A549 (cell line): Measurements from ENCODE around the gene FAM20C. TPM values are rescaled to one million over a fixed set of nuclear protein-coding genes. Genes with fewer than 3 reads are reported as not detected.

Experiments
- ATAC-seq, 2 experiments: fragments of 200-7000 bp in 1 of 2; fragments of >200 bp in 1 of 2; cut with Nextera tagmentation in 1 of 2; cut with Tn5 transposase in 1 of 2; 3 replicates each; pipeline versions ENCODE4 v1.8.0 to v1.9.1; 2018 to 2020; ENCODE audit warnings: mild to moderate bottlenecking in 1 of 2, moderate library complexity in 1 of 2
- CTCF ChIA-PET: fragments of 300-600 bp; sonication (Branson Sonifier 250); formaldehyde crosslinking; extraction: SDS; loops from one replicate; lab custom pipeline; 2021; ENCODE audit warnings: antibody characterized with exemption, inconsistent platforms; lab: Yijun Ruan, JAX
- POLR2A ChIA-PET: fragments of 350-600 bp; formaldehyde crosslinking; extraction: SDS; loops from one replicate; lab custom pipeline; 2021; ENCODE audit warnings: antibody characterized with exemption, inconsistent platforms; lab: Yijun Ruan, JAX
- DNase-seq, 2 experiments: peaks; one replicate each; pipeline versions ENCODE4 v3.0.0 to v3.0.0-alpha.2; 2011 to 2016; ENCODE audit warnings: low read depth in 1 of 2, low spot score in 1 of 2
- FAIRE-seq: peaks from 2 replicates; lab custom pipeline; 2011; peaks lifted over from hg19 to GRCh38; lab: Jason Lieb, UNC
- H3K27ac ChIP-seq, 2 experiments: fragments of >200 bp; sonication (Bioruptor Twin); formaldehyde crosslinking; 3 replicates each; pipeline ENCODE4 v1.5.1; 2016 to 2017
- H3K4me1 ChIP-seq: fragments of >200 bp; sonication (Bioruptor Twin); formaldehyde crosslinking; 3 replicates; pipeline ENCODE4 v1.6.1; 2016
- H3K4me2 ChIP-seq: fragments of >200 bp; sonication (Bioruptor Twin); formaldehyde crosslinking; 3 replicates; pipeline ENCODE4 v1.6.1; 2016
- H3K4me3 ChIP-seq: fragments of >200 bp; sonication (Bioruptor Twin); formaldehyde crosslinking; 3 replicates; pipeline ENCODE4 v1.5.1; 2016
- H3K9me3 ChIP-seq: fragments of >200 bp; sonication (Bioruptor Twin); formaldehyde crosslinking; 3 replicates; pipeline ENCODE4 v1.6.1; 2016
- CEBPB ChIP-seq, 2 experiments: fragments of >200 bp in 1 of 2; sonication (Bioruptor Twin) in 1 of 2; formaldehyde crosslinking in 1 of 2; IDR thresholded peaks; 2 replicates each; pipeline ENCODE4 v1.6.1; 2012 to 2016
- CHD2 ChIP-seq: fragments of 150-350 bp; IDR thresholded peaks from 2 replicates; pipeline ENCODE4 v1.6.1; 2014; ENCODE audit warnings: low read length; ENCODE audit not compliant: partially characterized antibody
- FOSL2 ChIP-seq, 2 experiments: fragments of 450-650 bp in 1 of 2; fragments of >200 bp in 1 of 2; sonication (Bioruptor Twin) in 1 of 2; formaldehyde crosslinking; IDR thresholded peaks; 2 replicates each; pipeline versions ENCODE4 v1.5.0 to v1.6.1; 2016 to 2020; ENCODE audit warnings: mild to moderate bottlenecking in 1 of 2, moderate library complexity in 1 of 2
- HOXB5 ChIP-seq: fragments of 250-450 bp; sonication (Bioruptor Pico); IDR thresholded peaks from 2 replicates; pipeline ENCODE4 v1.5.0; 2020; ENCODE audit warnings: mild to moderate bottlenecking, moderate library complexity
- JUN ChIP-seq, 2 experiments: fragments of >200 bp; sonication (Bioruptor Twin); formaldehyde crosslinking; IDR thresholded peaks; 2 replicates in 1 of 2; 3 replicates in 1 of 2; pipeline ENCODE4 v1.6.1; 2016 to 2017
- KDM1A ChIP-seq: fragments of 200-600 bp; sonication (generic); IDR thresholded peaks from 2 replicates; pipeline ENCODE4 v1.6.1; 2016; ENCODE audit warnings: low read depth, mild to moderate bottlenecking
- KDM5A ChIP-seq: fragments of 200-600 bp; sonication (generic); IDR thresholded peaks from 2 replicates; pipeline ENCODE4 v1.6.1; 2016; ENCODE audit warnings: antibody characterized with exemption, mild to moderate bottlenecking
- MAFK ChIP-seq: fragments of 450-650 bp; IDR thresholded peaks from 2 replicates; pipeline ENCODE4 v1.6.1; 2014; ENCODE audit not compliant: partially characterized antibody
- NFE2L2 ChIP-seq: fragments of 150-350 bp; conservative IDR thresholded peaks from 2 replicates; pipeline ENCODE4 v1.6.1; 2014; ENCODE audit warnings: low read length
- POLR2A ChIP-seq: IDR thresholded peaks from 2 replicates; pipeline ENCODE4 v1.6.1; 2012; ENCODE audit warnings: mild to moderate bottlenecking, low read length
- POLR2AphosphoS2 ChIP-seq: conservative IDR thresholded peaks from 2 replicates; pipeline ENCODE4 v1.6.1; 2012; ENCODE audit warnings: low read length, improper control_type of control experiment, inconsistent platforms
- RAD21 ChIP-seq, 2 experiments: fragments of >200 bp in 1 of 2; sonication (Bioruptor Twin) in 1 of 2; formaldehyde crosslinking in 1 of 2; IDR thresholded peaks in 1 of 2; conservative IDR thresholded peaks in 1 of 2; 2 replicates in 1 of 2; 3 replicates in 1 of 2; pipeline ENCODE4 v1.6.1; 2012 to 2018; ENCODE audit warnings: inconsistent platforms in 1 of 2
- RCOR1 ChIP-seq: fragments of 150-350 bp; IDR thresholded peaks from 2 replicates; pipeline ENCODE4 v1.6.1; 2014; ENCODE audit warnings: antibody characterized with exemption, low read length, low read depth
- SMC3 ChIP-seq: fragments of >200 bp; sonication (Bioruptor Twin); formaldehyde crosslinking; IDR thresholded peaks from 3 replicates; pipeline ENCODE4 v1.6.1; 2018; ENCODE audit warnings: inconsistent platforms
- ZFP36 ChIP-seq: fragments of 450-650 bp; IDR thresholded peaks from 2 replicates; pipeline ENCODE4 v1.6.1; 2014; ENCODE audit warnings: borderline replicate concordance; ENCODE audit not compliant: partially characterized antibody
- WGBS: methylation state at CpG from one replicate; pipeline ENCODE4 v1.1.6; 2017; ENCODE audit errors: missing lambda C conversion rate; 5-methylcytosine and 5-hydroxymethylcytosine counted together
- polyA plus RNA-seq, 4 experiments: library from polyadenylated mRNA; depleted of rRNA in 3 of 4; stranded (reverse); fragments of >200 nt; fragmentation: RNase III in 1 of 4; extraction: RNeasy Plus Mini Kit Qiagen cat#74134 plus additional on column Dnase treatment in 1 of 4; gene quantifications; 2 replicates in 3 of 4; 3 replicates in 1 of 4; pipeline ENCODE4 v1.2.3, GENCODE V29; 2011 to 2017
- TF ChIP-seq, protein P1 (sequence below): IDR thresholded peaks from 2 replicates; pipeline ENCODE4 v1.6.1; 2012; ENCODE audit warnings: low read depth, borderline replicate concordance
- TF ChIP-seq, protein P2 (sequence below): fragments of 150-350 bp; IDR thresholded peaks from 2 replicates; pipeline ENCODE4 v1.6.1; 2014; ENCODE audit warnings: low read depth, mild to moderate bottlenecking, low read length
- TF ChIP-seq, protein P3 (sequence below): fragments of 200-600 bp; sonication (generic); IDR thresholded peaks from 2 replicates; pipeline ENCODE4 v1.6.1; 2016; ENCODE audit warnings: antibody characterized with exemption, mild to moderate bottlenecking, moderate library complexity
- TF ChIP-seq, protein P4 (sequence below): IDR thresholded peaks from 2 replicates; pipeline ENCODE4 v1.6.1; 2012

The FAM20C gene
- polyA plus RNA-seq, 2 of the 4 experiments (the other 2 are of a cell fraction) = 5.6 to 20.3 TPM

DNA sequence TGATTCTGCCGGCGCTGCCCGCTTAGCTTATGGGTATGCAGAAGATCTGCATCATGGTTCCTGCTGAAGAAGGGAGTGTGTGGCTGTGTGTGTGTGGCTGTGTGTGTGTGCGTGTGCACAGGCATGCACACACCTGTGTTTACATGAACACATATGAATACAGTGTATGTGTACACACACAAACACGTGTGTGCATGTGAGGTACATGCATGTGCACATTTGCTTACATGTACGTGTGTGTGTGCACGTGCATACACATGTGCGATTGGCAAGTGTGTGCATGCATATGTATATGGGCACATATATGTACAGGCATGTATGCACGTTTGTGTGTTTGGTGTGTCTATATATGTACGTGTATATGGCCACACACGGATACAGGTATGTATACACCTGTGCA is 16.4 kb upstream of the FAM20C start:
- ChIA-PET POLR2A (interaction anchor here (1.3 kb wide), 1 partner anchor 16 kb away, joined by 3 read pairs; the partner anchor contains the start of gene FAM20C), CTCF (interaction anchor here (0.6 kb wide), 1 partner anchor 38 kb away, joined by 5 read pairs; no protein-coding TSS in a partner anchor)
- 67% methylated on average over 11 of the region's 11 CpGs for WGBS
- no peak overlapping the region for H3K27ac ChIP-seq
- FAIRE-seq = no peak
- DNase-seq = no peak
- no peak for ATAC-seq
- H3K4me1 ChIP-seq = no peaks in the 10 kb centered on the region
- no peaks in the 10 kb centered on the region for H3K9me3 ChIP-seq
- no peak for TF ChIP-seq JUN (IDR thresholded peaks at IDR 0.05)
- no peak for TF ChIP-seq POLR2A
- no peak for TF ChIP-seq RCOR1
- TF ChIP-seq NFE2L2 = no peak
- no peak for TF ChIP-seq SMC3
- no peak for TF ChIP-seq CHD2
- TF ChIP-seq, protein P1, sequence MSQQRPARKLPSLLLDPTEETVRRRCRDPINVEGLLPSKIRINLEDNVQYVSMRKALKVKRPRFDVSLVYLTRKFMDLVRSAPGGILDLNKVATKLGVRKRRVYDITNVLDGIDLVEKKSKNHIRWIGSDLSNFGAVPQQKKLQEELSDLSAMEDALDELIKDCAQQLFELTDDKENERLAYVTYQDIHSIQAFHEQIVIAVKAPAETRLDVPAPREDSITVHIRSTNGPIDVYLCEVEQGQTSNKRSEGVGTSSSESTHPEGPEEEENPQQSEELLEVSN = no peak
- TF ChIP-seq, protein P2, sequence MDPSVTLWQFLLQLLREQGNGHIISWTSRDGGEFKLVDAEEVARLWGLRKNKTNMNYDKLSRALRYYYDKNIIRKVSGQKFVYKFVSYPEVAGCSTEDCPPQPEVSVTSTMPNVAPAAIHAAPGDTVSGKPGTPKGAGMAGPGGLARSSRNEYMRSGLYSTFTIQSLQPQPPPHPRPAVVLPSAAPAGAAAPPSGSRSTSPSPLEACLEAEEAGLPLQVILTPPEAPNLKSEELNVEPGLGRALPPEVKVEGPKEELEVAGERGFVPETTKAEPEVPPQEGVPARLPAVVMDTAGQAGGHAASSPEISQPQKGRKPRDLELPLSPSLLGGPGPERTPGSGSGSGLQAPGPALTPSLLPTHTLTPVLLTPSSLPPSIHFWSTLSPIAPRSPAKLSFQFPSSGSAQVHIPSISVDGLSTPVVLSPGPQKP = no peak
- TF ChIP-seq KDM5A = no peak
- no peak for TF ChIP-seq HOXB5 (CRISPR knock-in tag)
- H3K4me3 ChIP-seq = no peak overlapping the region
- H3K4me2 ChIP-seq = no peak overlapping the region

DNA sequence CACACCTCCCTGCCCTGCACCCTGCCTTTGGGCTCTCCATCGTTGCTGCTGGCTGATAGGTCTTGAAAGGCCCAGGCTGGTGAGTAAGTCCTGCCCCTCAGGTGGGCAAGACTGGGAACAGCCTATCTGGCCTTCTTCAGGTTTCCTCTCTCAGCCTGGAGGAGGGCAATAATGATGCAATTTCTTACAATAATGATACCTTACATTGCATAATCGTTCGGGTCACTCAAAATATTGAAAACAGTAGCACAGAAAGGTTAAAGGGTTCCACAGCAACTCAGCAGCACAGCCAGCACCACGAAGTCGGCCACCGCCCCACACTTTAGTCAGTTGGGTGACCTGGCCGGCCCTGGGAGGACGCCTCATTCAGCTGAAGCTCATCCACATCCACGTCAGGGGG is 16.0 kb upstream of the FAM20C start:
- ATAC-seq = no peak
- no peak overlapping the region for H3K27ac ChIP-seq
- no peaks in the 10 kb centered on the region for H3K9me3 ChIP-seq
- no peak for TF ChIP-seq KDM1A
- TF ChIP-seq, protein P1 = no peak
- TF ChIP-seq, protein P3, sequence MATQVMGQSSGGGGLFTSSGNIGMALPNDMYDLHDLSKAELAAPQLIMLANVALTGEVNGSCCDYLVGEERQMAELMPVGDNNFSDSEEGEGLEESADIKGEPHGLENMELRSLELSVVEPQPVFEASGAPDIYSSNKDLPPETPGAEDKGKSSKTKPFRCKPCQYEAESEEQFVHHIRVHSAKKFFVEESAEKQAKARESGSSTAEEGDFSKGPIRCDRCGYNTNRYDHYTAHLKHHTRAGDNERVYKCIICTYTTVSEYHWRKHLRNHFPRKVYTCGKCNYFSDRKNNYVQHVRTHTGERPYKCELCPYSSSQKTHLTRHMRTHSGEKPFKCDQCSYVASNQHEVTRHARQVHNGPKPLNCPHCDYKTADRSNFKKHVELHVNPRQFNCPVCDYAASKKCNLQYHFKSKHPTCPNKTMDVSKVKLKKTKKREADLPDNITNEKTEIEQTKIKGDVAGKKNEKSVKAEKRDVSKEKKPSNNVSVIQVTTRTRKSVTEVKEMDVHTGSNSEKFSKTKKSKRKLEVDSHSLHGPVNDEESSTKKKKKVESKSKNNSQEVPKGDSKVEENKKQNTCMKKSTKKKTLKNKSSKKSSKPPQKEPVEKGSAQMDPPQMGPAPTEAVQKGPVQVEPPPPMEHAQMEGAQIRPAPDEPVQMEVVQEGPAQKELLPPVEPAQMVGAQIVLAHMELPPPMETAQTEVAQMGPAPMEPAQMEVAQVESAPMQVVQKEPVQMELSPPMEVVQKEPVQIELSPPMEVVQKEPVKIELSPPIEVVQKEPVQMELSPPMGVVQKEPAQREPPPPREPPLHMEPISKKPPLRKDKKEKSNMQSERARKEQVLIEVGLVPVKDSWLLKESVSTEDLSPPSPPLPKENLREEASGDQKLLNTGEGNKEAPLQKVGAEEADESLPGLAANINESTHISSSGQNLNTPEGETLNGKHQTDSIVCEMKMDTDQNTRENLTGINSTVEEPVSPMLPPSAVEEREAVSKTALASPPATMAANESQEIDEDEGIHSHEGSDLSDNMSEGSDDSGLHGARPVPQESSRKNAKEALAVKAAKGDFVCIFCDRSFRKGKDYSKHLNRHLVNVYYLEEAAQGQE = no peak
- no peak for TF ChIP-seq FOSL2 (IDR thresholded peaks at IDR 0.05)
- no peak for TF ChIP-seq FOSL2 (CRISPR knock-in tag; IDR thresholded peaks at IDR 0.05)
- TF ChIP-seq ZFP36 = no peak
- TF ChIP-seq, protein P4, sequence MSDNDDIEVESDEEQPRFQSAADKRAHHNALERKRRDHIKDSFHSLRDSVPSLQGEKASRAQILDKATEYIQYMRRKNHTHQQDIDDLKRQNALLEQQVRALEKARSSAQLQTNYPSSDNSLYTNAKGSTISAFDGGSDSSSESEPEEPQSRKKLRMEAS = no peak
- no peak for TF ChIP-seq CEBPB (IDR thresholded peaks at IDR 0.05)
- TF ChIP-seq MAFK = no peak
- TF ChIP-seq POLR2AphosphoS2 = no peak
- no peak for TF ChIP-seq RAD21 (conservative IDR thresholded peaks at IDR 0.05 in 1 of 2, IDR thresholded peaks at IDR 0.05 in 1 of 2)
- POLR2A ChIA-PET = no interaction called here
- no peak for FAIRE-seq
- CTCF ChIA-PET = interaction anchor here (0.6 kb wide), 1 partner anchor 38 kb away, joined by 5 read pairs; no protein-coding TSS in a partner anchor
- DNase-seq = no peak
- no peak overlapping the region for H3K4me3 ChIP-seq
- no peak overlapping the region for H3K4me2 ChIP-seq
- 50% methylated on average over 8 of the region's 9 CpGs for WGBS
- no peaks in the 10 kb centered on the region for H3K4me1 ChIP-seq
